RWPE1 (cell line): ENCODE data around the gene GCG.

Experiments used
- CTCF ChIA-PET: fragments of 350-600 bp; sonication (Branson Sonifier 250); formaldehyde crosslinking; extraction: SDS; loops from one replicate; lab custom pipeline; 2021; lab: Yijun Ruan, JAX
- POLR2A ChIA-PET: fragments of 400-600 bp; formaldehyde crosslinking; extraction: SDS; loops from one replicate; lab custom pipeline; 2020; ENCODE audit warnings: antibody characterized with exemption; ENCODE audit not compliant: low non-redundant PET; lab: Yijun Ruan, JAX
- DNase-seq: peaks from one replicate; pipeline ENCODE4 v3.0.0; 2012; ENCODE audit warnings: low spot score
- H3K27ac ChIP-seq: fragments of 450-650 bp; 2 replicates; pipeline ENCODE4 v1.5.1; 2017
- TF ChIP-seq, protein P1 (sequence below): fragments of 450-650 bp; conservative IDR thresholded peaks from 2 replicates; pipeline ENCODE4 v1.5.1; 2017; ENCODE audit warnings: low read depth, mild to moderate bottlenecking

GCG gene

GRCh38 chr2:162103443-162104009, 48.5 kb downstream of the GCG start:
- ChIA-PET CTCF (no interaction called here), POLR2A (no interaction called here)
- TF ChIP-seq, protein P1, sequence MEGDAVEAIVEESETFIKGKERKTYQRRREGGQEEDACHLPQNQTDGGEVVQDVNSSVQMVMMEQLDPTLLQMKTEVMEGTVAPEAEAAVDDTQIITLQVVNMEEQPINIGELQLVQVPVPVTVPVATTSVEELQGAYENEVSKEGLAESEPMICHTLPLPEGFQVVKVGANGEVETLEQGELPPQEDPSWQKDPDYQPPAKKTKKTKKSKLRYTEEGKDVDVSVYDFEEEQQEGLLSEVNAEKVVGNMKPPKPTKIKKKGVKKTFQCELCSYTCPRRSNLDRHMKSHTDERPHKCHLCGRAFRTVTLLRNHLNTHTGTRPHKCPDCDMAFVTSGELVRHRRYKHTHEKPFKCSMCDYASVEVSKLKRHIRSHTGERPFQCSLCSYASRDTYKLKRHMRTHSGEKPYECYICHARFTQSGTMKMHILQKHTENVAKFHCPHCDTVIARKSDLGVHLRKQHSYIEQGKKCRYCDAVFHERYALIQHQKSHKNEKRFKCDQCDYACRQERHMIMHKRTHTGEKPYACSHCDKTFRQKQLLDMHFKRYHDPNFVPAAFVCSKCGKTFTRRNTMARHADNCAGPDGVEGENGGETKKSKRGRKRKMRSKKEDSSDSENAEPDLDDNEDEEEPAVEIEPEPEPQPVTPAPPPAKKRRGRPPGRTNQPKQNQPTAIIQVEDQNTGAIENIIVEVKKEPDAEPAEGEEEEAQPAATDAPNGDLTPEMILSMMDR = no peak
- no peak for DNase-seq
- no peak overlapping the region for H3K27ac ChIP-seq

DNA sequence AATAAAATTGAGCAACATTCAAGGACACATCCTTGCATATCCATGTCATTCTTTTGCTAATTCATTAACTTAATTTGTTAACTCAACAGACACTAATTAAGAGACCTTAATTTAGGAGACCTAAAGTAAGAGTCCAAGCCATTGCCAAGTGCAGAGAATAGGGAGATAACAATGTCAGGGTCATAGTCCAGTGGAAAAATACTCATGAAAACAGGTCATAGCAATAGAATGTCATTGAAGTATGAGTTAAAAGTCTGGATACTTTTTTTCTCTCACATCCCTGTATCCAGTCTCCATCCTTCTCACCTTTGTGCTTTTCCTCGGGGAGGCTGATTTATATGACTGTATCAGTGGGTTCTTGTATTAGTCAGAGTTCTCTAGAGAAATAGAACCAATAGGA, 51.5 kb downstream of the GCG start:
- H3K27ac ChIP-seq = no peak overlapping the region
- POLR2A ChIA-PET = no interaction called here
- TF ChIP-seq, protein P1 = no peak
- DNase-seq = no peak
- CTCF ChIA-PET = no interaction called here

- no peak for DNase-seq
- TF ChIP-seq, protein P1 = no peak
- CTCF ChIA-PET = no interaction called here
- H3K27ac ChIP-seq = no peak overlapping the region
- POLR2A ChIA-PET = no interaction called here
Measured at GRCh38 chr2:162099836-162100235, 52.2 kb downstream of the GCG start.
